ENCODE data around the gene CTTNBP2NL.

The CTTNBP2NL gene

GRCh38 chr1:112395821-112396652, at the start of gene CTTNBP2NL:
TSS of gene CTTNBP2NL (plus strand) at chr1:112396214. CDS start at chr1:112416166, 19,952 bp downstream.
- peak within 1 kb of the TSS; percentile 92 for H3K4me3 ChIP-seq (ENCODE audit: low read depth, low read length)
- no peak for TF ChIP-seq CTCF (IDR thresholded peaks at IDR 0.05; ENCODE audit: borderline replicate concordance, insufficient read depth, low read depth, low read length)

- no peak overlapping the region for H3K4me3 ChIP-seq (ENCODE audit: low read depth, low read length)
- no peak for TF ChIP-seq CTCF (IDR thresholded peaks at IDR 0.05; ENCODE audit: borderline replicate concordance, insufficient read depth, low read depth, low read length)
These were observed 49.1 kb upstream of the CTTNBP2NL start for GRCh38 chr1:112346801-112347350.

DNA sequence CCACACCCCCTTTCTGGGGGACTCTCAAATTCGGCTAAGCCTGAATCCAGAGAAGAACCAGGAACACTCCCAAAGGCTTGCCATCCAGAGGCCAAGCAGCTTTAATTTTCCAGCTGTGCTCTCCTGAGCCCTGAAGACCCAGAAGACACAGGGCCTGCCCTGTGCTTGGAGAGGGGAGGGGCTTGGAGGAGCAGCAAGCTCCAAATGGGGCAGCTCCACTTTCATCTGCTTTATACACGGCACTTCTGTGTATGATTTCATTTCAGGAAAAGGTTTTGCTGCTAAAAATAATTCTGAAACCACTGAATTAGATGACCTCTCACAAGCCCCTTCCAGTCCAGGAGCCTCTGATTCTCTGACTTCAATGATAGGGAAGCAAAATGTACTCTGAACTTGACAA, 39.2 kb upstream of the CTTNBP2NL start:
- no peak for TF ChIP-seq CTCF (IDR thresholded peaks at IDR 0.05; ENCODE audit: borderline replicate concordance, insufficient read depth, low read depth, low read length)
- H3K4me3 ChIP-seq (ENCODE audit: low read depth, low read length), result no peak overlapping the region

GRCh38 chr1:112357467-112357866, 38.5 kb upstream of the CTTNBP2NL start:
- no peak overlapping the region for H3K4me3 ChIP-seq (ENCODE audit: low read depth, low read length)
- TF ChIP-seq CTCF (IDR thresholded peaks at IDR 0.05; ENCODE audit: borderline replicate concordance, insufficient read depth, low read depth, low read length), result no peak

- H3K4me3 ChIP-seq (ENCODE audit: low read depth, low read length), result no peak overlapping the region
- no peak for TF ChIP-seq CTCF (IDR thresholded peaks at IDR 0.05; ENCODE audit: borderline replicate concordance, insufficient read depth, low read depth, low read length)
These were observed 37.8 kb upstream of the CTTNBP2NL start for GRCh38 chr1:112358061-112358770.

DNA sequence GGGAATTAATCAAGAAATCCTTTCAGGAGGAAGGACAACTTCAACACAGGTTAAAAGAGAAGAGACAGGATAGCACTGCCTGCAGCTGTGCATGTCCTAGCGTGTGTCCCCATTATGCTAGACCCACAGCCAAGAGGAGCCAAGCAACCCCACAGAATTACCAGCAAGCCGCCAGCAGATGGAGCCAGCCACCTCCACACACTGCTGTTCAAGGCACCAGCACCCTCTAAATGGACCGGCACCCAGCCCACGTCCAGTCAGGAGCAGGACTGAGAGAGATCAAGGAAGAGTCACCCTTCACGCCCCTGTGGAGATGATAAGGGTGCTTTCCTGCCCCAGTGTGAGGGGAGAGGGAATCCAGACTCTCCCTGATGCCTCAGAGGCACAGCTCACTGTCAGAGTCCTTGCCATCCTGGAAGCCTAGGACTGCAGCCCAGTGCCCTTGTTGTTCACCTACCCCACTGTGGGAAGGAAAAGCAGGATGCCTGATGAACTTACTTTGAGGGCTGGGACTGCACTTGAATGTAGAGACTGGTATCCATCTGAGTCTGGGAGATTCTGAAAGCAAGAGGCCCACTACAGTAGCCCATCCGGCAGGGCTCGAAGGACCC, 37.1 kb upstream of the CTTNBP2NL start:
- TF ChIP-seq CTCF (IDR thresholded peaks at IDR 0.05; ENCODE audit: borderline replicate concordance, insufficient read depth, low read depth, low read length), result peak; percentile 83
- H3K4me3 ChIP-seq (ENCODE audit: low read depth, low read length), result no peak overlapping the region
